Osteoblast (primary cell): Measurements from ENCODE around the gene CRABP2. TPM values are rescaled to one million over a fixed set of nuclear protein-coding genes. Genes with fewer than 3 reads are reported as not detected.

Experiments
- DNase-seq: peaks from one replicate; pipeline ENCODE4 v3.0.0; 2011; ENCODE audit warnings: low spot score, mixed read lengths; ENCODE audit not compliant: insufficient read length; ENCODE audit errors: missing footprints
- H2AFZ ChIP-seq: 2 replicates; pipeline ENCODE4 v1.6.0; 2011; ENCODE audit warnings: mild to moderate bottlenecking, low read length
- H3K27ac ChIP-seq: 2 replicates; pipeline ENCODE4 v1.5.1; 2011; ENCODE audit warnings: mild to moderate bottlenecking, low read depth, low read length, moderate library complexity
- H3K27me3 ChIP-seq: 2 replicates; pipeline ENCODE4 v1.6.0; 2012; ENCODE audit warnings: mild to moderate bottlenecking, control low read depth, inconsistent platforms, low read length, moderate library complexity; ENCODE audit not compliant: insufficient read depth
- H3K36me3 ChIP-seq: 2 replicates; pipeline ENCODE4 v1.5.1; 2011; ENCODE audit warnings: mild to moderate bottlenecking, low read length, control low read depth, moderate library complexity; ENCODE audit not compliant: insufficient read depth
- H3K4me1 ChIP-seq: 2 replicates; pipeline ENCODE4 v1.5.1; 2011; ENCODE audit warnings: mild to moderate bottlenecking, low read length, control low read depth, moderate library complexity; ENCODE audit not compliant: insufficient read depth
- H3K4me2 ChIP-seq: 2 replicates; pipeline ENCODE4 v1.6.0; 2011; ENCODE audit warnings: mild to moderate bottlenecking, low read length; ENCODE audit not compliant: insufficient read depth
- H3K4me3 ChIP-seq: fragments of 200-600 bp; sonication (generic); 3 replicates; pipeline ENCODE4 v1.5.1; 2012; ENCODE audit warnings: mild to moderate bottlenecking, low read length, inconsistent platforms; ENCODE audit not compliant: insufficient read depth
- H3K79me2 ChIP-seq: 2 replicates; pipeline ENCODE4 v1.6.0; 2012; ENCODE audit warnings: mild to moderate bottlenecking, low read length, control low read depth, inconsistent platforms; ENCODE audit not compliant: insufficient read depth
- H3K9me3 ChIP-seq: 2 replicates; pipeline ENCODE4 v1.5.1; 2011; ENCODE audit warnings: low read depth, low read length, control low read depth
- H4K20me1 ChIP-seq: 2 replicates; pipeline ENCODE4 v1.6.0; 2012; ENCODE audit warnings: mild to moderate bottlenecking, low read length, control low read depth; ENCODE audit not compliant: insufficient read depth
- CTCF ChIP-seq: IDR thresholded peaks from 2 replicates; pipeline ENCODE4 v1.5.1; 2011; ENCODE audit warnings: mild to moderate bottlenecking, low read depth, low read length, moderate library complexity; ENCODE audit errors: extremely low read depth
- total RNA-seq: library from RNA; depleted of rRNA; stranded (reverse); fragments of >200 nt; gene quantifications from 2 replicates; pipeline ENCODE4 v1.2.3, GENCODE V29; 2012

CRABP2 gene
- total RNA-seq, 1 donor = 16.6 TPM

- H2AFZ ChIP-seq = no peak overlapping the region
- peak; percentile 30 for DNase-seq
- H3K27ac ChIP-seq = no peak overlapping the region
- H4K20me1 ChIP-seq = no peaks in the 10 kb centered on the region
- H3K4me2 ChIP-seq = no peak overlapping the region
- no peaks in the 10 kb centered on the region for H3K36me3 ChIP-seq
- no peak overlapping the region for H3K4me3 ChIP-seq
- TF ChIP-seq CTCF = no peak
- H3K79me2 ChIP-seq = no peaks in the 10 kb centered on the region
- no peaks in the 10 kb centered on the region for H3K9me3 ChIP-seq
- peaks cover 3% of the 10 kb centered on the region for H3K27me3 ChIP-seq
- H3K4me1 ChIP-seq = peaks cover 15% of the 10 kb centered on the region
Observed at GRCh38 chr1:156700736-156701531, 4.4 kb downstream of the CRABP2 start.

DNA sequence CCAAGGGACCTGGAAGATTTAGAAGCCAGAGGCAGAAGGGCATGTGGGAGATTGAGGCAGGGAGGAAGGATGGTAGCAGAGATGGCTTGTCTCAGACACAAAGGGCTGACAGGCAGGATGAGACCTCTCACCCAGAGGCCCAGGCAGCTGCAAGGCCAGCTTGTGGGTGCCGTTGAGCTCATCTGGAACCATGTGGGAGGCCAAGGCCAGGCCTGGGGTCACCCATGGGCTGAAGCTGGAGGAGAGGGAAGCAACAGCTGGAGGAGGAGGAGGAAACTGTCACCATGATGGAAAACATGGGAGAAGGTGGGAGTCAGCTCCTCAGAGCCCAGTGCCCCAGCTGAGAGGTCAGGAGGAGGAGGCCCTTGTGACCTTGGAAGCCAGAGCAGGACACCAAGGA lies 6.4 kb downstream of the CRABP2 start:
- no peaks in the 10 kb centered on the region for H4K20me1 ChIP-seq
- H3K4me3 ChIP-seq = no peak overlapping the region
- no peak overlapping the region for H3K27ac ChIP-seq
- H3K9me3 ChIP-seq = no peaks in the 10 kb centered on the region
- DNase-seq = peak; percentile 57
- no peak overlapping the region for H3K4me2 ChIP-seq
- H3K27me3 ChIP-seq = peaks cover 3% of the 10 kb centered on the region
- no peaks in the 10 kb centered on the region for H3K79me2 ChIP-seq
- H3K4me1 ChIP-seq = no peaks in the 10 kb centered on the region
- no peaks in the 10 kb centered on the region for H3K36me3 ChIP-seq
- TF ChIP-seq CTCF = no peak
- no peak overlapping the region for H2AFZ ChIP-seq

DNA sequence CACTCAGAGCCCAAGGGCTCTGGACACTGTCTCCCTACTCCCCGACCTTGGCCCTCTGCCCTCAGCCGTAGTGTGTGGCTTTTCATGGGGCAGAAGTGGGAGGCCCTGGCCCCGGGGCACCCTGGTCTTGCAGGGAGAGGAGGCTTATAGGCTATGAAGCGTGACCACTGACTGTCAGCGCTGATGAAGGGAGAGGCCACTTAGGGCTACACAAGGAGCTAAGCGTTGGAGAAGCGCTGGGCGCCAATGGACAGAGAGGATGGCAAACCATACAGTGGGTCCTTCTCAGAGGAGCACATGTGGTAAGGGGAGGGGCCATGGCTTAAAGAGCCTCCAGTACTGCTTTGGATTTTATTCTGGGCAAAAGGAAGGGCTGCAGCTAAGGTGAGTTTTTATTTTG lies 7.9 kb downstream of the CRABP2 start:
- no peaks in the 10 kb centered on the region for H4K20me1 ChIP-seq
- TF ChIP-seq CTCF = no peak
- H3K79me2 ChIP-seq = no peaks in the 10 kb centered on the region
- DNase-seq = peak; percentile 11
- H3K9me3 ChIP-seq = no peaks in the 10 kb centered on the region
- H2AFZ ChIP-seq = no peak overlapping the region
- H3K36me3 ChIP-seq = no peaks in the 10 kb centered on the region
- H3K4me1 ChIP-seq = no peaks in the 10 kb centered on the region
- H3K4me2 ChIP-seq = no peak overlapping the region
- no peak overlapping the region for H3K27ac ChIP-seq
- no peak overlapping the region for H3K4me3 ChIP-seq
- H3K27me3 ChIP-seq = peaks cover 5% of the 10 kb centered on the region

DNA sequence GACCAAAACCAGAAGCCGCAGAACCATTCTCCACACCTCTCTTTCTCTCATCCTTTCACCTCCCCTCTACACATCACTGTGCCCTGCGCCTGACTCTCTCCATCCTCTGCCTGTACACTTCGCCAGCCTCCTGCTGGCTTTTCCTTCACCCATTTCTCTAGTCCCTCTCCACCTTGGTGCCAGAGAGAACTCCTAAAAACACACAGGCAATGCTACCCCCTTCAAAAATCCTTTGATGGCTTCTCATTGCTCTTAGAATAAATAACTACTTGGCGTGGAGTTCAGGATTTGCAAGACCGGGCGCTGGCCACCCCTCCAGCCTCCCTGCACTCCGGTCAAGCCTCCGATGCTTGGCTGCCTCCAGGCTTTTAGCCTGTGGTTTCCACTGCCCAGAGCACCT lies 8.6 kb downstream of the CRABP2 start:
- H3K9me3 ChIP-seq = no peaks in the 10 kb centered on the region
- H3K36me3 ChIP-seq = no peaks in the 10 kb centered on the region
- peak; percentile 49 for DNase-seq
- peaks cover 6% of the 10 kb centered on the region for H3K4me1 ChIP-seq
- H3K4me3 ChIP-seq = no peak overlapping the region
- H4K20me1 ChIP-seq = no peaks in the 10 kb centered on the region
- H3K27ac ChIP-seq = no peak overlapping the region
- peaks cover 5% of the 10 kb centered on the region for H3K27me3 ChIP-seq
- H3K4me2 ChIP-seq = no peak overlapping the region
- no peaks in the 10 kb centered on the region for H3K79me2 ChIP-seq
- TF ChIP-seq CTCF = no peak
- no peak overlapping the region for H2AFZ ChIP-seq
